Left renal cortex interstitium (tissue), 4 donors: Measurements from ENCODE around the gene FAM9B. TPM values are rescaled to one million over a fixed set of nuclear protein-coding genes. Genes with fewer than 3 reads are reported as not detected.

ENCODE experiments used
- DNase-seq, 4 donors: peaks; one replicate each; pipeline ENCODE4 v3.0.0-alpha.2; 2013; ENCODE audit warnings: low read depth in 4 of 4, low spot score in 2 of 4, missing footprints in 1 of 4
- polyA plus RNA-seq, 4 donors: library from polyadenylated mRNA; unstranded; fragments of 120-200 nt; gene quantifications; one replicate each; pipeline ENCODE4 v1.2.1, GENCODE V29; 2013; ENCODE audit not compliant: insufficient read length in 4 of 4

FAM9B gene
- polyA plus RNA-seq, 4 donors: 0.13 to 0.30 (median 0.20) TPM

- DNase-seq: no peak
Measured at GRCh38 chrX:8981723-8982122, 52.2 kb downstream of the FAM9B start.

DNA sequence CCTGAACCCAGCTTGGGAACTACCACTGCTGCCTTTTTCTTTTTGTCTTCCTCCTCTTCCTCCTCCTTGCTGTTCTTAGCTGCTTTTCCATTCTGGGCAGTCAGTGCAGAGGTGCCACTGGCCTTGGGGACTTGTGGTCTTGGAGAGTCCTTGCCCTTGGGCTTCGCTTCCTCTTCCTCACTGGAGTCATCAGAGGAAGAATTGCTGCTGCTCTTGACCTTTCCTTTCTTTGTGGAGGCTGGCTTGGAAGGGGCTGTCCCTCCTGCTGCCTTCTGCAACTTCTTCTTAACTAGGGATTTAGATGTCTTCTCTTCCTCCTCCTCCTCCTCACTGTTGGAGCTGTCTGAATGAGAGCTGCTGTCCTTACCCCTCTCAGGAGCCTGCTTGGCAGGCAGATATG, 53.2 kb downstream of the FAM9B start:
- no peak for DNase-seq

Other genes with a start within 250 kb of the FAM9B start
- gene FAM9A, start 232.7 kb downstream of the FAM9B start, polyA plus RNA-seq: not detected